Measurements from ENCODE around the gene BCKDHB.
"Not testable (repeated sequence)": the region's sequence is repeated elsewhere in the genome, so short reads cannot be mapped to it uniquely, and the experiment has no call there.

BCKDHB gene

GRCh38 chr6:80095600-80095999 is 10.9 kb upstream of the BCKDHB start:
- TF ChIP-seq CTCF (IDR thresholded peaks at IDR 0.05; ENCODE audit: low read depth, low read length) = no peak
- H3K4me3 ChIP-seq (ENCODE audit: low read depth, low read length) = no peak overlapping the region

- TF ChIP-seq CTCF (IDR thresholded peaks at IDR 0.05; ENCODE audit: low read depth, low read length) = no peak
- no peak overlapping the region for H3K4me3 ChIP-seq (ENCODE audit: low read depth, low read length)
These were observed 8.1 kb upstream of the BCKDHB start for GRCh38 chr6:80098392-80098791.

- TF ChIP-seq CTCF (IDR thresholded peaks at IDR 0.05; ENCODE audit: low read depth, low read length) = no peak
- no peak overlapping the region for H3K4me3 ChIP-seq (ENCODE audit: low read depth, low read length)
These were observed 2.0 kb upstream of the BCKDHB start for GRCh38 chr6:80104520-80104919.

- H3K4me3 ChIP-seq (ENCODE audit: low read depth, low read length) = peak overlapping the region; percentile 92
- TF ChIP-seq CTCF (IDR thresholded peaks at IDR 0.05; ENCODE audit: low read depth, low read length) = no peak
These were observed 476 bp upstream of the BCKDHB start for GRCh38 chr6:80105972-80106417.

GRCh38 chr6:80122576-80122975 is 16.1 kb downstream of the BCKDHB start:
- not testable (repeated sequence) for H3K4me3 ChIP-seq (ENCODE audit: low read depth, low read length)

GRCh38 chr6:80126657-80127345 is 20.3 kb downstream of the BCKDHB start:
- no peak overlapping the region for H3K4me3 ChIP-seq (ENCODE audit: low read depth, low read length)
- TF ChIP-seq CTCF (IDR thresholded peaks at IDR 0.05; ENCODE audit: low read depth, low read length) = no peak

- TF ChIP-seq CTCF (IDR thresholded peaks at IDR 0.05; ENCODE audit: low read depth, low read length) = no peak
- H3K4me3 ChIP-seq (ENCODE audit: low read depth, low read length) = no peak overlapping the region
These were observed 23.0 kb downstream of the BCKDHB start for GRCh38 chr6:80129485-80129884.

- TF ChIP-seq CTCF (IDR thresholded peaks at IDR 0.05; ENCODE audit: low read depth, low read length) = peak; percentile 20; the same call in 1 of the 2 replicates
- H3K4me3 ChIP-seq (ENCODE audit: low read depth, low read length) = no peak overlapping the region
These were observed 26.5 kb downstream of the BCKDHB start for GRCh38 chr6:80133020-80133419.
